ENCODE data around the gene MAD2L1BP. TPM values are rescaled to one million over a fixed set of nuclear protein-coding genes. Genes with fewer than 3 reads are reported as not detected.

Gene MAD2L1BP
- polyA plus RNA-seq, 1 donor (not counting 4 experiments of a cell fraction or from before 2014, with no cell fraction given): 34.2 TPM

DNA sequence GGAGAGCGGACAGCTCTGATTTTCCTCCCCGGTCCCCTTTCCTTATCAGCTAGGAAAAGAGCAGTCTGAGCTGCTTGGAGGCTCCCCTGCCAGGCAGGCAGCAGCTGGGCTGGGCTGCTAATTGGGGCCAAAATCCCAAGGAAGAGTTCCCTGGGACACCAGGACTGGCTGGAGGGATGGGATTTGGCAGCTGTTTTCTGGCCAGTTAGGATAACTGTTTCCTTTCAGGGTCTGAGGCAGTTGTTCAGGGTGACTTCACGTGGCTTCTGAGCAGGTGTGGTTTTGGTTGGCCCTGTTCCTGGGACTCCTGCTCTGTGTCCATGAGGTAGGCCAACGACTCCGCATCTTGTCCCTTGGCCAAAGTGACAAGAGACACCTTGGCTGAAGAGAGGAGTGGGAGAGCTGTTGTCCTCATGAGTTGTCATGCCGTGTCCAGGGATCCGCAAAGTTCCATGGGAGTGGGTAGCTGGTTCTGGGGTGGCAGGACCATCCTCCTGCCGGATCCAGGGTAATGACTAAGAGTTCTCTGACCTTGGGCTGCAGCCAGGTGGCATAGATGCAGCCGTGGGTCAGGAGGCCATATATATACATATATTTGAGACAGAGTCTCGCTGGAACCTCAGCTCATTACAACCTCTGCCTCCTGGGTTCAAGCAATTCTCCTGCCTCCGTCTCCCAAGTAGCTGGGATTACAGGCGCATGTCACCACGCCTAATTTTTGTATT is 30.7 kb downstream of the MAD2L1BP start:
- FAIRE-seq: no peak
- Histone ChIP-seq H3K27ac (ENCODE audit: control insufficient read depth, insufficient read depth, low read length) (no peak overlapping the region), H3K36me3 (ENCODE audit: control insufficient read depth in 2 of 2, extremely low read depth in 1 of 2, insufficient read depth in 2 of 2, low read length in 2 of 2) (peaks cover 5% of the 10 kb centered on the region in 2 experiments), H3K4me2 (ENCODE audit: control insufficient read depth, extremely low read depth, insufficient read depth, low read depth, low read length) (no peak overlapping the region), H3K9me3 (ENCODE audit: control insufficient read depth, low read depth, low read length) (no peaks in the 10 kb centered on the region), H3K9ac (ENCODE audit: control insufficient read depth, extremely low read depth, insufficient read depth, low read length) (no peak overlapping the region), H3K9me1 (ENCODE audit: control insufficient read depth, extremely low read depth, insufficient read depth, low read length) (peaks cover 2% of the 10 kb centered on the region), H4K20me1 (ENCODE audit: control insufficient read depth, extremely low read depth, insufficient read depth, low read length) (no peaks in the 10 kb centered on the region), H3K4me1 (ENCODE audit: control insufficient read depth, extremely low read depth, insufficient read depth, low read length) (peaks cover 25% of the 10 kb centered on the region), H3K4me3 (ENCODE audit: control insufficient read depth in 2 of 3, extremely low read depth in 1 of 3, insufficient read depth in 2 of 3, low read depth in 1 of 3, low read length in 3 of 3) (no peak overlapping the region), H2AFZ (ENCODE audit: control insufficient read depth, low read length) (no peak overlapping the region), H3K79me2 (ENCODE audit: control insufficient read depth, insufficient read depth, low read length) (no peaks in the 10 kb centered on the region), H3K27me3 (ENCODE audit: control insufficient read depth, extremely low read depth, insufficient read depth, low read length) (no peaks in the 10 kb centered on the region)
- TF ChIP-seq, protein P1, sequence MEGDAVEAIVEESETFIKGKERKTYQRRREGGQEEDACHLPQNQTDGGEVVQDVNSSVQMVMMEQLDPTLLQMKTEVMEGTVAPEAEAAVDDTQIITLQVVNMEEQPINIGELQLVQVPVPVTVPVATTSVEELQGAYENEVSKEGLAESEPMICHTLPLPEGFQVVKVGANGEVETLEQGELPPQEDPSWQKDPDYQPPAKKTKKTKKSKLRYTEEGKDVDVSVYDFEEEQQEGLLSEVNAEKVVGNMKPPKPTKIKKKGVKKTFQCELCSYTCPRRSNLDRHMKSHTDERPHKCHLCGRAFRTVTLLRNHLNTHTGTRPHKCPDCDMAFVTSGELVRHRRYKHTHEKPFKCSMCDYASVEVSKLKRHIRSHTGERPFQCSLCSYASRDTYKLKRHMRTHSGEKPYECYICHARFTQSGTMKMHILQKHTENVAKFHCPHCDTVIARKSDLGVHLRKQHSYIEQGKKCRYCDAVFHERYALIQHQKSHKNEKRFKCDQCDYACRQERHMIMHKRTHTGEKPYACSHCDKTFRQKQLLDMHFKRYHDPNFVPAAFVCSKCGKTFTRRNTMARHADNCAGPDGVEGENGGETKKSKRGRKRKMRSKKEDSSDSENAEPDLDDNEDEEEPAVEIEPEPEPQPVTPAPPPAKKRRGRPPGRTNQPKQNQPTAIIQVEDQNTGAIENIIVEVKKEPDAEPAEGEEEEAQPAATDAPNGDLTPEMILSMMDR (optimal IDR thresholded peaks at IDR 0.05 in 1 of 3, IDR thresholded peaks at IDR 0.05 in 1 of 3, conservative IDR thresholded peaks at IDR 0.05 in 1 of 3; ENCODE audit: extremely low read depth in 1 of 3, insufficient read depth in 2 of 3, low read length in 3 of 3): no peak
- no peak for TF ChIP-seq EZH2 (IDR thresholded peaks at IDR 0.05; ENCODE audit: low read length)
- DNase-seq (ENCODE audit: low read depth, low spot score): no peak
- dilution Hi-C loops (cut with MboI; ENCODE audit: extremely low pct_ligation_motif_present, low sequenced_read_pairs): no loop called here

DNA sequence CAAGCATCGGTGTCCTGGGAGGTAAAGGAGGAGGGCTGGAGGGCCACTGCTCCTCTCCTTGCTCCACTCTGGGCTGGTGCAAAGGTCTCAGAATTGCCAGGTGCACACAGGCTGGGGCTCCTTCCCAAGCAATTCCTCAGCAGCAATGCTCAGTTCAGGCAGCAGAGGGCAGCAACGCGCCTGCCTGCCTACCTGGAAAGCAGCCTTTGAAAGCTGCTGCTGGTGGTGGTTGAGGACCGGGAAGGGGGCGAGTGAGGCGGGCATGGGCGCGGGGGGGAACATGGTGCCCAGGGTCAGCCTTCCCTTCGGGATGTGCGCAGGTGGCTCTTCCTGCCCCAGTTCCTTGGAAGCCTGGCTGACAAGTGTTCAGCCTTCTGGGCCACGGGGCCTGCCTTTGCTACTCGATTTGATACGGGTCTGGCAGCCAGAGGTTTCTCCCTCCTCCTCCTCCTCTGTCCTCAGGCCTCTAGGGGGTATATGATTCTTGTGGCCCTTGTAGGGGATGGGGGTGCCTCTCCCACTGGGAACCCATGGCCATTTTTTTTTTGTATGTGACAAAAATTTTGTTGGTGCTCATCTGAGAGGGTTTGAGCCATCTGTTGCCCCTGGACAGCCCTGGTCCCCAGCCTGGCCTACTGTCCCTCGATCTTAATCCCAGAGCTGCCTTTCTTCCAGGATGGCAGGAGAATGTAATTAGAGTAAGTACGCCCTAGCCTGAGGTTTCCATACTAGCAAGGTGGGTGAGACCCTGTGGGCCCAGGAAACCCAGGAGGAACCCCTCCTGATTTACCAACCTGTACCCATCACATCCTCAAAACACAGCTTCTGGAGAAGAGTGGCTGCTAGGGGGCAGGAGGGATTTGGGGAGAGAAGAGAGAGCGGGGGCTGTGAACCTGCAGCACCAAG is 31.9 kb downstream of the MAD2L1BP start:
- H3K4me3 ChIP-seq (ENCODE audit: control insufficient read depth in 2 of 3, extremely low read depth in 1 of 3, insufficient read depth in 2 of 3, low read depth in 1 of 3, low read length in 3 of 3): no peak overlapping the region
- H3K9me1 ChIP-seq (ENCODE audit: control insufficient read depth, extremely low read depth, insufficient read depth, low read length): peaks cover 2% of the 10 kb centered on the region
- H3K27ac ChIP-seq (ENCODE audit: control insufficient read depth, insufficient read depth, low read length): no peak overlapping the region
- FAIRE-seq (peak; percentile 78), DNase-seq (ENCODE audit: low read depth, low spot score) (no peak)
- no peak for TF ChIP-seq EZH2 (IDR thresholded peaks at IDR 0.05; ENCODE audit: low read length)
- TF ChIP-seq, protein P1 (optimal IDR thresholded peaks at IDR 0.05 in 1 of 3, IDR thresholded peaks at IDR 0.05 in 1 of 3, conservative IDR thresholded peaks at IDR 0.05 in 1 of 3; ENCODE audit: extremely low read depth in 1 of 3, insufficient read depth in 2 of 3, low read length in 3 of 3): peak in 2 of 3 experiments; percentile 92 to 98
- peaks cover 25% of the 10 kb centered on the region for H3K4me1 ChIP-seq (ENCODE audit: control insufficient read depth, extremely low read depth, insufficient read depth, low read length)
- H3K4me2 ChIP-seq (ENCODE audit: control insufficient read depth, extremely low read depth, insufficient read depth, low read depth, low read length): peak overlapping the region; percentile 12
- no peaks in the 10 kb centered on the region for H3K27me3 ChIP-seq (ENCODE audit: control insufficient read depth, extremely low read depth, insufficient read depth, low read length)
- dilution Hi-C loops (cut with MboI; ENCODE audit: extremely low pct_ligation_motif_present, low sequenced_read_pairs): no loop called here
- H2AFZ ChIP-seq (ENCODE audit: control insufficient read depth, low read length): no peak overlapping the region
- peaks cover 11 to 12% of the 10 kb centered on the region in 2 experiments for H3K36me3 ChIP-seq (ENCODE audit: control insufficient read depth in 2 of 2, extremely low read depth in 1 of 2, insufficient read depth in 2 of 2, low read length in 2 of 2)
- no peaks in the 10 kb centered on the region for H3K9me3 ChIP-seq (ENCODE audit: control insufficient read depth, low read depth, low read length)
- H3K79me2 ChIP-seq (ENCODE audit: control insufficient read depth, insufficient read depth, low read length): no peaks in the 10 kb centered on the region
- H4K20me1 ChIP-seq (ENCODE audit: control insufficient read depth, extremely low read depth, insufficient read depth, low read length): no peaks in the 10 kb centered on the region
- H3K9ac ChIP-seq (ENCODE audit: control insufficient read depth, extremely low read depth, insufficient read depth, low read length): no peak overlapping the region

All from keratinocyte (primary cell).